ENCODE measurements around the gene LARP1.

The LARP1 gene

GRCh38 chr5:154865466-154866184 is 110.4 kb downstream of the LARP1 start:
- H3K36me3 ChIP-seq (ENCODE audit: control insufficient read depth, insufficient read depth, low read length) = peaks cover 3% of the 10 kb centered on the region
- no peaks in the 10 kb centered on the region for H3K9me3 ChIP-seq (ENCODE audit: control insufficient read depth, low read length)
- H3K9ac ChIP-seq = no peak overlapping the region
- H3K4me2 ChIP-seq (ENCODE audit: low read length) = no peak overlapping the region
- no peak overlapping the region for H3K27ac ChIP-seq
- peaks cover 4% of the 10 kb centered on the region for H3K4me1 ChIP-seq
- TF ChIP-seq CTCF (IDR thresholded peaks at IDR 0.05) = no peak
- H2AFZ ChIP-seq = no peak overlapping the region
- no peaks in the 10 kb centered on the region for H3K27me3 ChIP-seq (ENCODE audit: control insufficient read depth, insufficient read depth, low read length)
- no peak overlapping the region for H3K4me3 ChIP-seq (ENCODE audit: low read depth, low read length)
- H3K79me2 ChIP-seq = peaks cover 34% of the 10 kb centered on the region

- Histone ChIP-seq H3K4me3 (ENCODE audit: low read depth, low read length) (no peak overlapping the region), H3K4me2 (ENCODE audit: low read length) (no peak overlapping the region), H3K36me3 (ENCODE audit: control insufficient read depth, insufficient read depth, low read length) (peaks cover 3% of the 10 kb centered on the region), H3K4me1 (no peaks in the 10 kb centered on the region), H3K9me3 (ENCODE audit: control insufficient read depth, low read length) (no peaks in the 10 kb centered on the region), H3K27ac (no peak overlapping the region), H3K9ac (no peak overlapping the region), H3K27me3 (ENCODE audit: control insufficient read depth, insufficient read depth, low read length) (no peaks in the 10 kb centered on the region), H2AFZ (no peak overlapping the region), H3K79me2 (peaks cover 27% of the 10 kb centered on the region)
- no peak for TF ChIP-seq CTCF (IDR thresholded peaks at IDR 0.05)
Observed at GRCh38 chr5:154866841-154867240, 111.7 kb downstream of the LARP1 start.

Data from parathyroid adenoma (tissue), 2 donors.